ENCODE data around the gene RNFT2. TPM values are rescaled to one million over a fixed set of nuclear protein-coding genes. Genes with fewer than 3 reads are reported as not detected.

RNFT2 gene
- total RNA-seq, 1 experiment from 2014 or later, result 4.1 TPM

DNA sequence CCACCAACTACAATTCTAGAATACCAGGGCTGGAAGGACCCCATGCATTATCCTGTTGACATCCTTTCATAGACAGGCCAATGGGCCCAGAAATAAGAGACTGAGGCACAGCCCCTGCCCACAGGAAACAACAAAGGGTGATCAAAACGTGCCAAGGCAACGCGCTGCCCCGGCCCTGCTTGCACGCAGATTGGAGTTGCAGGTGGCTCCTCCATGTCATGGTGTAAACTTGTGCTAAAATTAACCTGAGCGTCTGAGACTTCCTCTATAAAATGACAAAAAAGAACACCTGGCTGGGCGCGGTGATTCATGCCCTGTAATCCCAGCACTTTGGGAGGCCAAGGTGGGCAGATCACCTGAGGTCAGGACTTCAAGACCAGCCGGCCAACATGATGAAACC is 30.4 kb upstream of the RNFT2 start:
- in situ Hi-C loops (cut with HindIII; ENCODE audit: low pct_unique_long_range_greater_than_20kb, low sequenced_read_pairs), result no loop called here
- no peak for DNase-seq (ENCODE audit: low read depth)

GRCh38 chr12:116708826-116709756 is 29.0 kb upstream of the RNFT2 start:
- in situ Hi-C loops (cut with HindIII; ENCODE audit: low pct_unique_long_range_greater_than_20kb, low sequenced_read_pairs), result no loop called here

GRCh38 chr12:116709768-116710167 is 28.3 kb upstream of the RNFT2 start:
- in situ Hi-C loops (cut with HindIII; ENCODE audit: low pct_unique_long_range_greater_than_20kb, low sequenced_read_pairs), result no loop called here
- no peak for DNase-seq (ENCODE audit: low read depth)

More at GRCh38 chr12:116708826-116709756, 29.0 kb upstream of the RNFT2 start:
- peak; percentile 55 for DNase-seq (ENCODE audit: low read depth)

GRCh38 chr12:116710370-116711150 is 27.6 kb upstream of the RNFT2 start:
- no peak for DNase-seq (ENCODE audit: low read depth)
- in situ Hi-C loops (cut with HindIII; ENCODE audit: low pct_unique_long_range_greater_than_20kb, low sequenced_read_pairs), result no loop called here

GRCh38 chr12:116712458-116713303 is 25.4 kb upstream of the RNFT2 start:
- in situ Hi-C loops (cut with HindIII; ENCODE audit: low pct_unique_long_range_greater_than_20kb, low sequenced_read_pairs), result no loop called here
- DNase-seq (ENCODE audit: low read depth), result no peak

- in situ Hi-C loops (cut with HindIII; ENCODE audit: low pct_unique_long_range_greater_than_20kb, low sequenced_read_pairs), result no loop called here
- DNase-seq (ENCODE audit: low read depth), result no peak
Observed at GRCh38 chr12:116713527-116713926, 24.6 kb upstream of the RNFT2 start.

DNA sequence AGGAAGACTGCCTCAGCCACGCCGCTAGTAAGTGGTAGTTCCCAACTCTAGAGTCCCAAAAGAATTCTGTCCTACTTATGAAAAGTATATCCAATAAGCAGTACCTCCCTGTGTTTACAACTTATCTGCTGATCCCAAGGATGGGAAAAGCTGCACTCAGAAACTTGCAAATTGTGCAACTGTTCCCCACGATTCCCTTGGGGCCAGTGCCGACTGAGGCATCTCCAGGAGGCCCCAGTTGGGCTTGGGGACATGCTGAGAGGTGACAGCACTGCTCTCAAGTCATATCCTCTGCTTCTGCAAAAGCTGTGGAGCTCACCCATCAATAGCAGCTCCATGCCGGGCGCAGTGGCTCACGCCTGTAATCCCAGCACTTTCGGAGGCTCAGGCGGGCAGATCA is 23.9 kb upstream of the RNFT2 start:
- in situ Hi-C loops (cut with HindIII; ENCODE audit: low pct_unique_long_range_greater_than_20kb, low sequenced_read_pairs), result no loop called here
- DNase-seq (ENCODE audit: low read depth), result no peak

- in situ Hi-C loops (cut with HindIII; ENCODE audit: low pct_unique_long_range_greater_than_20kb, low sequenced_read_pairs), result no loop called here
- DNase-seq (ENCODE audit: low read depth), result no peak
Observed at GRCh38 chr12:116717466-116718437, 20.4 kb upstream of the RNFT2 start.

- in situ Hi-C loops (cut with HindIII; ENCODE audit: low pct_unique_long_range_greater_than_20kb, low sequenced_read_pairs), result no loop called here
- DNase-seq (ENCODE audit: low read depth), result peak; percentile 40
Observed at GRCh38 chr12:116718655-116719454, 19.3 kb upstream of the RNFT2 start.

DNA sequence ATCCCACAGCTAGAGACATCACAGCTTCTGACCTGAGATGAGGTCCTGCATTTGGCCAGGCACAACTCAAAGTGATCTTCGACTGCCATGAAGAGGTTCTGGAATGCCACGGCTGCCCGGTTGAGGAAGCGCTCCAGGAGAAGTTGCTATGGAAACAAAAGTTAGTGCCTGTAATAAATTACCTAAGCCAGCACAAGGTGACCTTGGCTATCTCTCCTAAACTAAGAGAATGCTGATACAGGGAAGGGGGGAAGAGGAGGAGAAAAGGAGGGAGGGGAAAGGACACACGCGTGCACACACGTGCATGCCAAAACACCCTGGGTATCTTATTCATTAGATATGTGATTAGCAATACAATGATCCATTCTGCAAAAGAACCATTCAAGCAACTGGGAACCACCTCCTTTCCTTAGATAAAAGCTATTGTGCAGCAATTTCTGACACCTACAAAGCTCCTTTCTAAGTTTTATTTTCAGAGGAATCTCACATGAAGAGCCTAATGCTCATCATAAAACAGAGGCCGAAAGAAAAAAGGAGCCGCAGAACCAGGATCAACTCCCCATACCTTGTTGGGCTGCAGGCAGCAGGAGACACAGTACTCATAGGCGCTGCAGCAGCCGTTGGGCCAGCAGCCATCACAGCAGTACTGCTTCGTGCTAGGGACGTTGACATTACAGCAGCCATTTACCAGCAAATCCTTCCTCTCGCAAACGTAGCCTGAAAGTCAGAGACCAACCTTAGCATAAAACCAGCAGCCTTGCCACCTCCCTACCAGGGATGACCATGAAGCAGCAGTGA is 18.2 kb upstream of the RNFT2 start:
- in situ Hi-C loops (cut with HindIII; ENCODE audit: low pct_unique_long_range_greater_than_20kb, low sequenced_read_pairs), result no loop called here
- DNase-seq (ENCODE audit: low read depth), result no peak

DNA sequence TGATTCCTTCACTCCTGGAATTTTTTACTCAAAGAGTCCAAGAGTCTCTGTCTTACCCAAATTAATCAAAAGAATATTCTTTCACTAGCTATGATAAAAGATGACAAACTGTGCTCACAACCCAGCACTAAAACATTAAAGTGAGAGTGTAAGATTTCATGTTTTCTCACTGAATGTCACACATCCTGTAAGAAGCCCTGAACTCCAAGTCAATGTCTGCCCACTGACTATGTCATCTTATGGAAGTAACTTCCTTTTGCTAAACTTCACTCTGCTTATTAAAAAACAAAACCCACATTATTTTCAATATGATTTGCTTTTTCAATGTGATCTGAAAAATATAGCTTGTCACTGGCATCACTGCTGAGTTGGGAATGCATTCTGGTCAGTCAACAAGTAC is 15.9 kb upstream of the RNFT2 start:
- in situ Hi-C loops (cut with HindIII; ENCODE audit: low pct_unique_long_range_greater_than_20kb, low sequenced_read_pairs), result no loop called here
- no peak for DNase-seq (ENCODE audit: low read depth)

GRCh38 chr12:116726694-116727093 is 11.4 kb upstream of the RNFT2 start:
- DNase-seq (ENCODE audit: low read depth), result no peak
- in situ Hi-C loops (cut with HindIII; ENCODE audit: low pct_unique_long_range_greater_than_20kb, low sequenced_read_pairs), result no loop called here

GRCh38 chr12:116727261-116727660 is 10.9 kb upstream of the RNFT2 start:
- in situ Hi-C loops (cut with HindIII; ENCODE audit: low pct_unique_long_range_greater_than_20kb, low sequenced_read_pairs), result no loop called here

DNA sequence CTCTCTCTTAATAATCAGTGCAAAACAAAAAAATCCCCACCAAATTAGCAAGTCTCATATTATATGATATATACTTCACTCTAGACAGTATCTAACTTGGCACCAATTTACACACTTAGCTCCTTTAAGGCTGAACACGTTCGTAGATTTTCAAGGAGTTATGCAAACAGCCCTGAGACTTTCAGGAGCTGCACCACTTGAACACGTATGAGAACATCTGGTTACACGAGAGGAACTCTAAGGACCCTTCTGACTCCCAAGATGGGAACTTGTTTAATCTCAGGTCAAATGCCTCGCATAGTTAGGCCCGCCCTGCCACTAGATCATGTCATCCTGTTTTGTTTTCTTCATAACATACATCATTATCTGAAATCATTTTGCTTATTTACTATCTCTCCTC is 10.2 kb upstream of the RNFT2 start:
- no peak for DNase-seq (ENCODE audit: low read depth)
- in situ Hi-C loops (cut with HindIII; ENCODE audit: low pct_unique_long_range_greater_than_20kb, low sequenced_read_pairs), result no loop called here

More at GRCh38 chr12:116727261-116727660, 10.9 kb upstream of the RNFT2 start:
- DNase-seq (ENCODE audit: low read depth), result no peak

DNA sequence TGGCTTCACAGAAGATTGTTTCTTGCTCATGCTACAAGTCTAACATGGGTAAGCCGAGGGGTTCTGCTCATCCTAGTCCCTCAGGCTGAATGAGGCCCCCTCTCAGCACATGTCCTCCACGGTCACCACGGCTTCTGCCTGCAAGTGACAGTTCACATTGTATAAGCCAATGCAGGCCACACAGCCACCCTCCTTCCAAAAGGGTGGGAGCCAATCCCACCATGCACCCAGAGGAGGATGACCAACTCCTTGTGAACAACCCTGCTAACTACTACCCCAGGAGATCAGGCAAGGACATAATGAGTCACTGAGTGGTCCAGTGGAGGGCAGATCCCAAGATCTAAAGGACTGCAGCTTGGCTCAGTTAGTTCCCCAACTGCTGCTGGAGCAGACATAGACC is 6.3 kb upstream of the RNFT2 start:
- DNase-seq (ENCODE audit: low read depth), result no peak
- in situ Hi-C loops (cut with HindIII; ENCODE audit: low pct_unique_long_range_greater_than_20kb, low sequenced_read_pairs), result no loop called here

DNA sequence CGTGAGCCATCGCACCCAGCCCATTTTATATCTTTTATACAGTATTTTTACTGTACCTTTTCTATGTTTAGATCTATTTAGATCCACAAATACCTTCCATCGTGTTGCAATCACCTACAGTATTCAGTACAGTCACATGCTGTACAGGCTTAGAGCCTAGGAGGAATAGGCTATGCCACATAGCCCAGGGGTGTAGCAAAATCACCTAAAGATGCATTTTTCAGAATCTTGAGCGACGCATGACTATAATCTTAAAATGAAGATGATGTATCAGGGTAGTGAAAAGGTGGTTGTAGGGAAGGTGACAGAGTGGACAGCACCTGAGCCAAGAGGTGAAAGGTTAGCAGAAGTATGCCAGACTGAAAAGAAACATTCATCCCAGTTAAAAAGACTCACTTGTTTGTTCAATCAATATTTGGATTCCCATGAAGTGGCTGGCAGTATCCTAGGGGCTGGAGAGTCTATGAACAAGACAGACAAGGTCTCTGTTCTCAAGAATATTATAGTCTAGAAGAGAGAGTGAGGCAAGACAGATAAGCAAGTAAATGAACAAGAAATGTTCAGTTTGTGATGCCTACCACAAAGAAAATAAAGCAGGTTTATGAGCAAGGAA is 3.9 kb upstream of the RNFT2 start:
- no peak for DNase-seq (ENCODE audit: low read depth)
- in situ Hi-C loops (cut with HindIII; ENCODE audit: low pct_unique_long_range_greater_than_20kb, low sequenced_read_pairs), result no loop called here

Measured in Caki2 (cell line).